Stimulated activated CD4-positive, alpha-beta T cell treated with anti-CD3 and anti-CD28 coated beads, TNF-alpha, amount 100 ng/mL, for 48 hours (primary cell): ENCODE results near the gene NCAM1.

Experiments
- DNase-seq, 3 donors: peaks; one replicate each; pipeline ENCODE4 v3.0.0-alpha.2; 2020; ENCODE audit warnings: low read depth in 3 of 3

The NCAM1 gene

DNA sequence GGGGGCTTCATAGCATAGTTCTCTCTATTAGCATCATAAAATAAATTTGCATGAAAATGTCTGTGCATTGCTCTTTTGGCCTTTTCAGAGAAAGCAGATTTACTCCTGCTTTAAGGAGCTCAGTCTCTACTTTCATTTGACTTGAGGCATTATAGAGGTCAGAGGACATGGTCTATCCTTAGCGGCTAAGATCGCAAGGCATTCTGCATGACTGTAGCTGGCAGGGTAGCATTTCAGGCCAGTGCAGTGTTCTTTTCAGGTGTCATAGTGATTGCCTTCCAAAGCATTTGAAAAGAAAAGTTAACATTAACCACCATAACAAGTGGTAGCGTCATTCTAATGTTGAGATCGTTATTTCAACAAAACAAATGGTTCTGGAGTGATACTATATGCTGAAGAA, 126.5 kb downstream of the NCAM1 start:
- no peak for DNase-seq

DNA sequence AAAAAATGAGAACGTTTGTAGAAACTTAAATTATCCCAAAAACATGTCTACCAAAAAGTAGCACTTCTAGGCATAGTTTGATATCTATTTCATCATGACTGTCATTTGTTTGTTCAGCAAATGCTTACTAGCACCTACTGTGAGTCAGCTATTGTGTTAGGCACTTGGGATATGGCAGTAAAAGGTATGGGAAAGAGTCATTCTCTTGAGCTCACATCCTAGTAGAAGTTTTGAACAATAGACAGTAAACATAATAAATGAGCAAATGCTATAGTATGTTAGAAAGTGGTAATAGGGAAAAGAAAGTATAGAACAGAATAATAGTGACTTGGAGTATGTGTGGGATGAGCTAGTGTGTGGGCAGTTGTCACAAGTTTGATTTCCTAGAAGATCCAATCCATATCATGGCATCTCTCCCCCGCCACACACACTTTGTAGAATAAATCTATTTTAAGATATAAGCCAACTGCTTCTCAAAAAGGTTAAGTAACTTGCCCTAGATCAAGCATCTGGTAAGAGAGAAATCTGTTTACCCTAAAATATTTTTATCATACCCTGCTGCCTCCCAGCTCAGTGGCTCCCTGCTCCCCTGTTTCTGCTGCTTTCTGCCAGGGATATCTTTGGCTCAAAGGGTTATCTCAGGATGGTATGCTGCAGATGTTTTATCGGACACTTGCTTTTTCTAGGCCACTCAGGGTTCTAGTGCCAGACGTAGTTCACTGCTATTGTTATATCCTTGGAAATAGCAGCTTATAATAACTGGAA, 129.7 kb downstream of the NCAM1 start:
- DNase-seq: no peak

DNA sequence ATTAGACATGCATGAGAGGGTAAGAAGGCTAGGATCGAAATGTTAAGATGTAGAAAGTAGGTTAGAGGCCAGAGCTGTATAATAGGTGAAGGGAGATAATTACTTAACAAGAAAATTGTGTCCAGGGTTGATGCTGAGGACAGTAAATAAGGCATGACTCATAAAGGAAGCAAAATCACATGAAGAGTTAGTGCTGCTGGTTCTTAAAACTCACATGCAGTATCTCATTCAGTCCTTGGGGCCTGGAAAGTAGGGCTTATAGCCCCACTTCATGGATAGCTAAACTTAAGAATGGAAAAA, 130.2 kb downstream of the NCAM1 start:
- no peak for DNase-seq

DNA sequence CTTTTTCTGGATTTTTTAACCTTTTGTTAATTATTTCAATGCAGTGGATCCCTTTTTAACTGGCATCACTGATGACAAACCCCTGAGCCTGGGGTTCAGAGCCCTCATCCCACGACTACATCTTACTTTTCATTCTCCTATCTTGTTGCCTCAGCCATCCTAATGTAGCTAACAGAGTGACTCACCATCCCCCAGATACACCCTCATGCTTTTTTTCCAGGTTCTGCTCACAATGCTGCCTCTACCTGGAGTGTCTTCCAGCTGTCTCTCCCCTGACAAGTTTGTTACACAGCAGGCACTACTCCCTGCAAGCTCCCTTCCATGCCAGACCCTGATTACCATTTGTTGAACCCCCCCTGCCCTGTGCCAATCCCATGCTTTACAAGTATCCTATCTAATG, 135.4 kb downstream of the NCAM1 start:
- no peak for DNase-seq

DNA sequence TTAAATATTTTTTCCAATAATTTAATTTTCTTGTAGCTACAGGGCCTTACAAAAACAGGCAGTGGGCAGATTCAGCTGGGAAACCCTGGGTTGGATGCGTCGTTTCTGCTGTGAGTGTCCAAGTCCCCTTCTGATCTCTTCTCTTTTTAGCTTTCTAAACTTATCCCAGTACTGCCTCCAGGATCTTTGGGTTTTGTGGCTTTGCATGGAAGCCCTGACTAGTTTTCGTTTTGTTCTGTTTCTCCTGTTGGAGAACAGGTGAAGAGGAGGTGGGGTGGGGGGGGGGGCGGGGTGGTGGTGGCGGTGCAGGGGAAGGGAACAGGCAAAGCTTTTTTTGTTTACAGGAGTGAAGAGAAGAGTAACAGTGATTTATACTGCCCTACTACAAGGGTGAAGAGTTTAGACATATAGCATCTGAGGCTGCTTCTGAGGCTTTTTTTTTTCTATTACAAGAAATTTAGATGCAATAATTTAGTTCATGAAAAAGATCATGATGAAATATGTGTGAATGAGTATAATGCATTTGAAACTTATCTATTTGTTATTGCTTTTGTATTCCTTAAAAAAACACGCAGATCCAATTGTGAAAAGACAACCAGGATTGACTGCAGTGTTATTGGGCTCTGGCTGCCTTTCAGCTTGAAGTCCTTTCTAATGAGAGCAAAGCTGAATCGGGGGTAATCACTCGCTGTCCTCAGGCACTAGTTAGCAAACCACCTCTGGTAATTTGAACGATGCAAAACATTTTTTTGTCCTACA, 142.9 kb downstream of the NCAM1 start:
- DNase-seq: no peak

DNA sequence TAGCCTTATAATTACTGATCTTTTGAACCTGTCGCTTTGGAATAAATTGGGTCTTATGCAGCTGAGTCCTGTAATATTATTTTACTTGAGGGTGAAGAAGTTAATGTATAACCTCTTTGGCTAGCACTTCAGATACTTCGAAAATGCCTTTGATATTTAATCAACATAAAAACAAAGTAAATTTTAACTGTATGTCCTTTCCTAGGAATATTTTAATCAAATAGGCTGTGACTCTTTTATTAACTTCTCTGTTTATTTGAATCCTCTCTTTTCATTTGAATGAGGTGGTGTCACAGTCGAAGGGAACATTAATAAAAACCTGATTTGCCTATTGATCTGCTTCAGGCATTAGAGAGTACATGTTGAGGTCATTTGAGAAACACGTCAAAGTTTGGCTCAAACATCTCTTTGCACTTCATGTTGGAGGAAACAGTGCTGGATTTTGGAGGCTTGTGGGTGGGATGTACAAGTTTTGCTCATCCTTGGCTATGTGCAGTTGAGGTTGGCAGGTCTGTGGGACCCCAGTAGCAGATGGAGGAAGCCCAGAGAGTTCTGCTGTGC, 143.6 kb downstream of the NCAM1 start:
- no peak for DNase-seq

DNA sequence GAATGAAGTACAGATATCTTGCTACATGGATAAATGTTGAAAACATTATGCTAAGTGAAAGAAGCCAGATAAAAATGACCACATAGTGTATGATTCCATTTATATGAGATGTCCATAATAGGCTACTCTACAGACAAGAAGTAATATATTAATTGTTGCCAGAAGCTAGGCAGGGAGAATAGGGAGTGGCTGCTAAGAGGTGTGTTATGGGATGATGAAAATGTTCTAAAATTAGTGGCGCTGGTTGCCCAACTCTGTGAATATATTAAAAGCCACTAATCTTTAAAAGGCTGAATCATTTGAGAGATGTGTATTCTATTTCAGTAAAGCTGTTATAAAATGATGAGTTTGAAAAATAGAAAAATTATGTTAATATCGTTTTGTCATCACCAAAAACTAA, 144.4 kb downstream of the NCAM1 start:
- DNase-seq: no peak

DNA sequence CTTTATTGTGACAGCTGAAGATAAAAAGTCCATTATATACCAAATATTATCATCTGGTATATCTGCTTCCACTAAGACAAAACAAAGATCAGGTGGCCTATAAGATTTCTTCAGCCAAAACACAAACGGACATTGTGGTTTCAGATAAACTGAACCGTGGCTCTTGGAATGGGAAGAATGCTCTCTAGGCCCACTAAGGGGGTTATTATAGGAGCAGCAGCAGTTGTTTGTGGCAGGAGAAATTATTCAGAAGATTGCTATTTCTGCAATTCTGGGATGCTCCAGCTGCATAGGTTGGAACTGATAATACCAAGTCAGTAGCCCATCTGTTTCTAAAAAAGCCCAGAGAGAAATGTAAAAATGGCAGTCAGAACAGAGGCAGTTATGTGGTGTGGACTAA, 145.3 kb downstream of the NCAM1 start:
- no peak for DNase-seq

DNA sequence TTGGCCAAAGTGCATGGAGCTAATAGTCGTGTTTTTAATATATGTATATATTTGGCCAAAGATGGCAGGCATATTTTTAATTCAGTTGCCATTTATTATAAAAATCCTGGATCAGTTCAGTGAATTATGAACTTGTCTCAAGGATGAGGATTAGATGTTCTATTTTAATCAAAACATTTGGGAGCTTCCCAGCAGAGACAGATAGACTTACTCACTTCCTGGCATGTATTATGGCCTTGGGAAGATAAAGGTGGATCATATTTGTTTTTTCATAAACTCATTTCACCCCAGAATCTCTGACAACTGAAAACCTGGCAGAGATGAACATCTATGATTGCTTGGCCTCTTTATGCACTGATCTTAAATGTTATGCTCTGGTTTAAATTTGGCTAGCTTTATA, 148.8 kb downstream of the NCAM1 start:
- no peak for DNase-seq

DNA sequence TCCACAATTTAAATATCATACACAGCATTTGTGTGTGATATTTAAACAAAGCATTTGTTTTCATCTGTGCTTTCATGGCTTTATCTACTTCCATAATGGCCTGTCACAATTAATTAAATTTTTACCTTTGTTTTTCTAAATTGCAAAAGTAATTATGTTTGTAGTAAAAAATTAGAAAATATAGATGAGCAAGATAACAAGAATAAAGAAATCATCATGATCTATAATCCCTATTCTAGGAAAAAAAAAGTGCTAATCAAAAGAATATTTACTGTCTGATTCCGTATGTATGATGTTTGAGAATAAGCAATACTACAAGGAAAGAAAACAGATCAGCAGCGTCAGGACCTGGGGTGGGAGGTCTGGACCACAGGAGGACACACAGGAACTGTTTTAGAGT, 149.9 kb downstream of the NCAM1 start:
- no peak for DNase-seq

DNA sequence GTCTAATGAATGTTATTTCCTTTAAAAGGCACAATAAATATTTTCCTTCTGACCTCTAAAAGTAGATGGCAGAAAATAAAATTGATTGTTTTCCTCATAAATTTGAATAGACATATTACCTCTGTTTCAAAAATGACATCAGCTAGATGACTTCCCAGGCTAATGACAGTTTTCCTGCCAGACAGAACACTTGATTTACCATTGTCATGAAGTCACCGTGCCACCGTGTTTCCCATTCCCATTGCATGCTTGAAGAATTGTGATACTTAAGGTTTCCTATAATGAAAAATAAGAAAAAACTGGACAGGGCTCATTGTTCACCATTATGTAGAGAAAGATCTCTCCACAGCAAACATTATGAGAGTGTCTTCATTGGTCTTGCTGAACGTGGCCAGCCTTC, 151.1 kb downstream of the NCAM1 start:
- DNase-seq: no peak

DNA sequence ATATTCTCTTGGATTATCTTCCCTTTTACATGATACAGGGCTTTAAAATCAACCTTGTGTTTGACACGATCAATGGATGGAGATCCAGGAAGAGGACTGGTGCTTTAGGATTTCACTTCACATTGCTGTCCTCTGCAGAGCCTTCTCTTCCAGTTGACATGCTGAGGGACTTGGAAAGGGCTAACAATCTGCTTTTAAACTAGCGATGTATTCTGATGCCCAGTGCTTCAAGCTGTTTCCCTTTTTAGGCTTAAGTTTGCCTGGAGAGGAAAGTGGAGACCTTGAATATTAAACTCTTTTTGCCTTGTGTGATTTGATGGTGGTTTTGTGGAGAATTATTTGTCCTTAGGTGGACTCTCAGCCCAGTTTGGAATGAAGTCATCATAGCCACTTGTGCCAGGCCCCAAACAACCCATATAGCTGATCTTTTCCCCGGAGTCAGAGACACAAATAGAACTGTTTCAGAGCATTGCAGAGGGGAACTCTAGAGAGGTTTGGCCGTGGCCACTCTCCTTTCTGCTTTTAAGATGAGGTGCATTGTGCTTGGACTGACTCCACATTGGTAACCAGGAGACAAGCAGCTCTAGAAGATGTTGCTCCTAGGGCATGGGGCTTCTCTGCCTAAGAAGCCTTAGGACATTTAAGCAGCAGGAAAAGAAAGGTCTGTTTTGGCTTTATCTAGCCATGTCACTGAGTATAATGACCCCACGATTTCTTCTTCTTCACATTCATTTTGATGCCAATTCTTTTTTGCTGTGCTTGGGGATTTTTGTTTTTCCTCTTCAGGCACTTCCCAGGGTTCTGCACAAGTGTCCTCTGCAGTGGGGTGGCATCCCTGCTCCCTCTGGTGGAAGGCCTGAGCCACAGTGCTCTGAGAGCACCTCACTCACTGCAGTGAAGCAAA, 152.8 kb downstream of the NCAM1 start:
- DNase-seq: no peak

DNA sequence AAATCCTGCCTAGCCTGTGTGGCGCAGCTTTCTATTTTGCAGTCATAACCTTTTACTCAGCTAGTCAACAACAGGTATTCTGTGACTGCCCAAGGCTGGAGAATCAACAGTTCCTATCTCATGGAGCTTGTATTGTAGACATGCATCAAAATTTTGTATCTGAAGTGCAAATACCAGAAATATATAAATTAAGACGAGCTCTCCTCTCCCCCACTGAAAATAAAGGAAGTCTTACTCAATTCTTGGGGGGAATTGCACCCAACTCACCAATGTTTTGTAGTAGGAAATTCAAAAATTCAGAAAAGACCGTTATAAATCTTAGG, 153.4 kb downstream of the NCAM1 start:
- DNase-seq: no peak

DNA sequence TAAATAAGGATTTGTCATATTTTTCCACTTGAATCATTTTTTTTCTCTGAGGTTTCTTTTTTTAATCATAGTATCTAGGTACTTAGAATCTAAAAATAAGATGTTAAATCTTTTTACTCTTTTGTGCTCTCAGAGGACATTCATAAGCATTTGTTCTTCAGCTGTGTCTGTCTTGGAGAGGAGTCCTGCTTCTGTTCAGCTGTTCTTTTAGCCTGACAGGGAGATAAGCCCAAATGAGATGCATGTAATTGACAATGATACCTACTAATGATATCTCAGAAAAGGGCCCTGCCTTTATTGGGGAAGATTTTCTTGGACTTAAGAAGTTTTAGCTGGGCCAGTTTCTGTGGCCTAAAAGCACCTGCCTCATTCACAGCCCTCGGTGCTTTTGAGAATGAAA, 156.9 kb downstream of the NCAM1 start:
- DNase-seq: no peak

DNA sequence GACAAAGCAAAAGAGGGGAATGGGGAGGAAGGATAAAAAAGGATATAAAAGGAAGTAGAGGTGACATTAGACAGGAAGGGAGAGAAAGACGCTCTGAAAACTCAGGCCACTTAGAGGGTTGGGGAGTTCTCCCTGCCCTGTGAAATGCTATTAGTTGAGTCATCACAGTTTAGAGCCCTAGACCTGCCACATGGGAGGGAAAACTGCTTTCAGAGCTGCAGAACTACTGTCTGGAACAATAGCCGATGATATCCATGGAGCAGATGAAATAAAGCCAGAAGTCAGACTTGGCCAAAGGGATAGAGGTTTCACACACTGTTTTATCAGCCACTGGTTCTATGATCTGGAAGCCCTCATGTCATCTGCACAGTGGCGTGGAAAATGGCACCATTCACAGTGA, 157.9 kb downstream of the NCAM1 start:
- DNase-seq: no peak

DNA sequence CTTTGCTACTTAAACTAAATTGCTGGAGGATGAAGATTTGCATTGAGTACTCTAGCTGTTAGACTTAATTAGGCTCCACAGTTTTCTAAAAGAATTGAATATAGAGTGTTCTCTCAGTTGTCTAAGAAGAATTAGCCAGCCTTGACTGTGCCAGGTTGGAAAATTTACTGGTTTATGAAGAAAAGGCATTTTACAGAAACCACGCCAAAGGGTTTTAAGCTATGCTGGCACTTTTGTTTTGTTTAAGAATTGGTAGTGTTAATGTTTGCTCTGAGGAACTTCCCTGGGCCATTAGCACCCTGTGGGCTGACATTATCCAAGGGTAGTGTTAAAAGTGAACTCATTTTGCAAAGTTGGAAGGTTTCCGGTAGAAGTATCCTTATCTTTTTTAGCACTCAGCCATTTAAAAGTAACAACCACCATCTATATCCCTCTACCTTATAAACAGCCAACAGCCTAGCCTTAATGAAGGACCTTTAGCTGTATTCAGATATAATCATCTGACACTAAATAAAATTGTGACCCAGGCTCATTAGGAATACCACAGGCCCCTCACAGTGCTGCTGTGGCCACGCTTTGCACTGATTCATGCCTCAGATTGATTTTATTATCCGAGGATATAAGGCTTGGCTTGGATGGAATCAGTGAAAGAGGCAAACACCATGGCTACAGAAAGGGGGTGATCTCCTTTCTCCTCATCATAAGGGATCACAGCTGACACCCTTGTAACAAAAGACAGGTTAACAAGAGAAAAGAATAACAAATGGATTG, 158.9 kb downstream of the NCAM1 start:
- DNase-seq: no peak

DNA sequence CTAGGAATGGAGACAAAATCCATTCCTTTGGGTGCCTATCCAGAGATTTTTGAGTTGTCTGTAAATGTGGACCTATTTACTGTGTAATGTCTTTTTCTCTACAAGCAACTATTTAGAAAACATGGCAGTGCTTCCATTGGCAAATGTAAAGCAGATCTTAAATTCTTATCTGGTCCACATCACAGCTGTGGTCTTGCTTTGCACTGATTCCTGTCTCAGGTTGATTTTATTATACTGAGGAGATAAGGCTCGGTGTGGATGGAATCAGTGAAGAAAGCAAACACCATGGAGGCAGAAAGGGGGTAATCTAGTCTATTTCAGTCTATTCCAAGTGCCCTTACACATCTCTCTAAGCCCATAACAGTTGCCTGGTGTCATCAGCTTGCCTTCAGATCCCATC, 160.5 kb downstream of the NCAM1 start:
- DNase-seq: no peak

DNA sequence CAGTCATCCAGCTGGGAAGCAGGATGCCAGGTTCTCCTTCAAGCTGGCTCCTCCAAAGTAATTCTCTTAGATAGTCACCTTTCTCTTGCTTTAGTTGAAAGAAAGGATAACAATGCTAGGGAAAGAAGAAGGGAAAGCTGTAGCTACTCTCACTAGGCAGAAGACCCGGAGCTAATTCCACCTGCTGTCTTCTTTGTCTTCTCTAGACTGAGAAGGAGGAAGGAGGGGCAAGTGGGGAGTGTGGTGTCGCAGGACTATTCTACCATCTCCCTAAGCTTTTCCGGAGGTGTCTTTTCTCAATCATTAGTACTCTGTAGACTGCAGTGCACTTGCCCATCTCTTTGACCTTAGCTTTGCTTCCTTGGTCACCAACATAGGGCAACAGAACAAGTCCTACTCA, 162.8 kb downstream of the NCAM1 start:
- no peak for DNase-seq

DNA sequence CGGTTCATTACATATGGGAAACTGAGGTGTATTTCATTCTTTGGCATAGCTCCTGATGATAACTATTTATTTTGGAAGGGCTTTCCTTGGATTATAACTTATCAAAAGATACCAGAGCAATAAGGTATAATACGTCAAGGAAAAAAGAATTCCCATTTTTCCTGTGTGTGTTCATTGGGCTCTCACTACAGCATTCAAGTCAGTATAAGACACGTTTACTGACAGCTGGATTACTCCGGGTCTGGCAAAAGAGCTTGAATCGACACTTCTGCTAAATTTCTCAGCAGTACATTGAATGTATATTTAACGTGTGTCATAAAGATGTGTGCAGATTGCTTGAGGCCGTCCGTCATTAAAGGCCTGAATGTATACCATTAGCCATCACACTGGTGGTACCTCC, 163.4 kb downstream of the NCAM1 start:
- DNase-seq: no peak

DNA sequence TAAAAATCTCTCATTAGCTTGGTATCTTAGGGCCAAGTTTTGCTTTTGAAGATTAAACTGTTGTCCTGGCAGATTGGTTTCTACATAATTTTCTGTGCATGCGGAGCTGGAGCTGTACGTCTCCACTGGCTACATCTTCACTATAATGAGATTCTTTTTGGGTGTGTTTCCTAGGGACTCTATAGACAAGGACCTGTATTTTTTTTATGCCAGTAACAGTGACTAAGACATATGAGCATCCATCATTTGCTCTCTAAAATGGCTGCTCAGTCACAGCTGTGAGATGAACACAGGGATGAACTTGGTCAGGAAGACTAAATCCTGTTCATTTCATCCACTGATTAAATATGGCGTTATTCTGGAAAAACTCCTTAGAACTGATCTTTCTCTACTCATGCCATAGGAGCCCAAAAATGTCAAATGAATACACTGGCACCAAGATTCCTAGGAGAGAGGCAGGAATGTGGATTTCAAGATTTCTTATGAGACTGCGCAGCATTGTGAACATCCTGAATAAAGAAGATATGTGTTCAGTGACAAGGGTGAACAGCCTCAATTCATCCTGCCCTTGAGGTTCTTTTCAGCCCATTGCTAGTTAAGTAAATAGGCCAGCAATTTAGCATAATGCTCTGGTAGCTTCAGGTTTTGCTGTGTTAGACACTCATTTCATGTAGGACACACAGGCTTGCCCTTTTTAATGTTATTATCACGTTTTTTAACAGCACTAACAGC, 168.2 kb downstream of the NCAM1 start:
- DNase-seq: no peak
